Kidney (tissue), 14 donors: ENCODE measurements around the gene TRIM67. TPM values are rescaled to one million over a fixed set of nuclear protein-coding genes. Genes with fewer than 3 reads are reported as not detected.

Experiments used
- DNase-seq, 5 donors: peaks; one replicate each; pipeline ENCODE4 v3.0.0-alpha.2; 2013 to 2020
- FAIRE-seq: peaks from 2 replicates; lab custom pipeline; 2012; peaks lifted over from hg19 to GRCh38; lab: Jason Lieb, UNC
- H3K27ac ChIP-seq, 2 donors: one replicate each; pipeline ENCODE4 v1.7.0; 2013; ENCODE audit warnings: low read depth in 2 of 2, low read length in 2 of 2, inconsistent platforms in 1 of 2
- H3K27me3 ChIP-seq: one replicate; pipeline ENCODE4 v1.7.1; 2013; ENCODE audit warnings: low read length, inconsistent platforms; ENCODE audit not compliant: control insufficient read depth, insufficient read depth
- H3K36me3 ChIP-seq, 3 donors: one replicate each; pipeline versions ENCODE4 v1.7.0 to v1.7.1; 2013; ENCODE audit warnings: low read length in 3 of 3, control low read depth in 1 of 3, inconsistent platforms in 1 of 3; ENCODE audit not compliant: insufficient read depth in 3 of 3, control insufficient read depth in 2 of 3
- H3K4me1 ChIP-seq, 3 donors: one replicate each; pipeline versions ENCODE4 v1.7.0 to v1.7.1; 2013; ENCODE audit warnings: low read length in 3 of 3, inconsistent platforms in 1 of 3, low read depth in 1 of 3; ENCODE audit not compliant: control insufficient read depth in 2 of 3, insufficient read depth in 2 of 3
- H3K4me3 ChIP-seq, 3 donors: one replicate each; pipeline versions ENCODE4 v1.7.0 to v1.8.1; 2013; ENCODE audit warnings: low read length in 3 of 3, control low read depth in 1 of 3, inconsistent platforms in 1 of 3
- H3K9ac ChIP-seq, 3 donors: one replicate each; pipeline versions ENCODE4 v1.7.0 to v1.7.1; 2013; ENCODE audit warnings: low read length in 3 of 3, control low read depth in 1 of 3, inconsistent platforms in 1 of 3
- H3K9me3 ChIP-seq, 3 donors: one replicate each; pipeline versions ENCODE4 v1.7.0 to v1.7.1; 2013; ENCODE audit warnings: low read length in 3 of 3, control low read depth in 1 of 3, inconsistent platforms in 1 of 3; ENCODE audit not compliant: control insufficient read depth in 2 of 3, insufficient read depth in 1 of 3
- CTCF ChIP-seq: IDR thresholded peaks from 3 replicates; pipeline ENCODE4 v1.5.1; 2012; ENCODE audit warnings: mild to moderate bottlenecking, moderate library complexity, borderline replicate concordance; ENCODE audit not compliant: insufficient read depth; ENCODE audit errors: extremely low read depth
- intact Hi-C: fragments of 100-400 bp; cut with DNase I; formaldehyde crosslinking; loops from one replicate; pipeline ENCODE4 v1.11.1; 2022
- polyA plus RNA-seq: library from polyadenylated mRNA; stranded (reverse); fragments of 350-450 nt; fragmentation: Illumina TruSeq; extraction: RNeasy Lipid Tissue Mini Kit (QIAGEN cat#74804); gene quantifications from one replicate; pipeline ENCODE4 v1.2.3, GENCODE V29; 2014; ENCODE audit warnings: low read depth, low replicate concordance; ENCODE audit not compliant: insufficient read depth
- total RNA-seq: library from RNA; stranded (reverse); fragmentation: NEBNext Ultra II Directional; extraction: Animal tissue kit (Norgen Biotek cat#: 25700); gene quantifications from one replicate; pipeline ENCODE4 v1.2.1, GENCODE V29; 2021
- donor health status: control.
- donor health status: control.
- donor health status: control.
- donor health status: control.
- donor health status: control.
- donor health status: DM: yes; HTN: yes; CAD: no.
- donor health status: Normal renal cell carcinoma (clear cell type).

TRIM67 gene
- total and polyA plus RNA-seq, 2 donors from 2014 or later, result 0.04 TPM; not detected in 1

DNA sequence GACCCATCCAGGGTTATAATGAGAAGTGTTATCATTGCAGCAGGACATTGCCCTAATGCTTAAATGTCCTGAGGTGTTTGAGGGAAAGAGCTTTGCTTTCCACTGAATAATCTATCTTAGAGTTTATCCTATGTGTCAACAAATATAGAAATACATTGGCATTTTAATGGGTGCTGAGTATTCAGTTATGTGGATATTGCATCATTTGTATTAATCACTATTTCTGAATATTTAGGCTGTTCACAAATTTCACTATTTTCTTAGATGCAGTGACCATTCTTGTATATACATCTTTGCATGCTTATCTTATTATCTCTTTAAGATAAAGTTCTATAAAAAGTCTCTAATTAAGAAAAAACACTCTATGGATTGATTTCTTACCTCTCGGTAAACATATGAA, 18.2 kb downstream of the TRIM67 start:
- H3K27ac ChIP-seq, result no peak overlapping the region
- TF ChIP-seq CTCF, result no peak
- no peak overlapping the region for H3K4me3 ChIP-seq
- no peaks in the 10 kb centered on the region for H3K9me3 ChIP-seq
- DNase-seq (no peak), FAIRE-seq (no peak)
- no peaks in the 10 kb centered on the region for H3K36me3 ChIP-seq
- no peaks in the 10 kb centered on the region for H3K4me1 ChIP-seq
- no peak overlapping the region for H3K9ac ChIP-seq
- no peaks in the 10 kb centered on the region for H3K27me3 ChIP-seq
- intact Hi-C loops, result no loop called here

DNA sequence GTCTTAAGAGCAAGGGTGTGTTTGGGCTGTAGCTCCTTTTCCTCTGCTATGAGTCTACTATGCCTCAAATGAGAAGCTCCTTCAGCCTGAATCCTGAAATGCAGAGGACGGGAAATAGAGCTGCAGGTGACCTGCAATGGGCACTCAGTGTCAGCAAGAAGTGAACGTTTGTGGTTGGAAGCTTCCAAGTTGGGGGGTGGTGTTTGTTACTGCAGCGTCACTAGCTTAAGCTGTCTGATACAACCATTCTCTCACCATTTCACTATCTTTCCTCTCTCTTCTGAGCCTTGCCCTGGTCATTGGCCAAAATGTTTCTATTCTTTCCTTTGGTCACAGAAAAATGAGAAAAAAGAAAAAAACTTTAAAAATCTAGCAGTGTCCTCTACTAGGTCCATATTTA, 19.4 kb downstream of the TRIM67 start:
- TF ChIP-seq CTCF, result no peak
- Histone ChIP-seq H3K9ac (no peak overlapping the region), H3K4me1 (no peaks in the 10 kb centered on the region), H3K36me3 (no peaks in the 10 kb centered on the region), H3K27me3 (no peaks in the 10 kb centered on the region), H3K27ac (no peak overlapping the region), H3K9me3 (no peaks in the 10 kb centered on the region), H3K4me3 (no peak overlapping the region)
- DNase-seq (no peak), FAIRE-seq (no peak)
- intact Hi-C loops, result no loop called here

GRCh38 chr1:231182317-231182716, 20.5 kb downstream of the TRIM67 start:
- Histone ChIP-seq H3K9ac (no peak overlapping the region), H3K9me3 (no peaks in the 10 kb centered on the region), H3K4me1 (no peaks in the 10 kb centered on the region), H3K27me3 (no peaks in the 10 kb centered on the region), H3K36me3 (no peaks in the 10 kb centered on the region), H3K27ac (no peak overlapping the region), H3K4me3 (no peak overlapping the region)
- DNase-seq (no peak), FAIRE-seq (no peak)
- TF ChIP-seq CTCF, result no peak
- intact Hi-C loops, result no loop called here
